Medulla oblongata (tissue), 1 donor: Measurements from ENCODE around the gene MAP2.
A peak's percentile ranks its signal among the peaks of the same experiment; 100 is the strongest.

Source experiments
- DNase-seq: peaks from one replicate; pipeline ENCODE4 v3.0.0-alpha.2; 2015; ENCODE audit errors: extremely low spot score

The MAP2 gene

DNA sequence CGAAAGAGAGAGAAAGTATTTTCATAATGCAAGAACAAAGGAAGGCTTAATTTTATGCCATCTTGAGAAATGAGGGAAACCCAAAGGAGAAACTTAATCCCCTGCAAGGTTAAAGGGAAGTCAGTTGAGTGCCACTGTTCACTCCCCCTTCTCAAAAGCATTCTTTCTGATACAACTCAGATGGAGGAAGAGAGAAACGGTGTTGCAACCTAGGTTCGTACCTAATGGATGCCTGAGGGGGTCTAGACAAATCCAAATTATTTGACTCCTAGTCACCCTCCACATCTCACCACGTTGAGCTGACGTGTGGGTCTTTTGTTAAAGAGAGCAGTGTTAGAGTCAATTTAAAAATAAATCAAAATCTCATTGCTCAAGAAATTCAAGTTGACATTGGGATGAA, 295.2 kb downstream of the MAP2 start:
- DNase-seq = no peak

DNA sequence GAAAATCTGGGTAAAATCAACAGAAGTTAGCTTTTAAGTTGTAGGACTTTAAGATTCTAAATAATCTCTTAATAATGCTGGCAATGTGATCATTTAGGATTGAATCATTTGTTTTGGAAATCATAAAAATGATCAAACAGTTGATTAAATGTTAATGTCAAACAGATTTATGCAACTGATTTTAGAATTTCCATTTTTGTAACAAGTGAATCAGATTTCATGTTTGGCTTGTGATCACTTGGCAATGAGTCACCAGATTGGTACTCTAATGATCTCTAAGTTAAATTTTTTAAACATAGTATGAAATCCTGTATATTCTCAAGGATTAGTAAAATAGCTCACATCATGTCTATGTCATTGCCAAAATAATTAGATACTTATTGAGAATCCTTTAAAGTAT, 297.6 kb downstream of the MAP2 start:
- DNase-seq = no peak

DNA sequence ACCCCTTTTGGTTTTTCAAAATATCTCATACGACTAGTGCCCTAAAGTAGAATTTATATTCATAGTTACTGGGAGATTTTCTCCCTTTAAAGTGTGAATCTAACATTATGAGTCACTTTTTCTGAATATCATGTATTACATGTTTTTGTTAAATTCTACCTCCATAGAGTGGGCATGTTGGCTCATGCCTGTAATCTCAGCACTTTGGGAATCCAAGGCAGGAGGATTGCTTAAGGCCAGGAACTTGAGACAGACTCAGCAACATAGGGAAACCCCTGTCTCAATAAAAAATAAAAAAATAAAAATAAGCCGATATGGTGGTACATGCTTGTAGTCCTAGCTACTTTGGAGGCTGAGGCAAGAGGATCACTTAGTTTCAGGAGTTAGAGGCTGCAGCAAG, 302.5 kb downstream of the MAP2 start:
- DNase-seq = no peak

DNA sequence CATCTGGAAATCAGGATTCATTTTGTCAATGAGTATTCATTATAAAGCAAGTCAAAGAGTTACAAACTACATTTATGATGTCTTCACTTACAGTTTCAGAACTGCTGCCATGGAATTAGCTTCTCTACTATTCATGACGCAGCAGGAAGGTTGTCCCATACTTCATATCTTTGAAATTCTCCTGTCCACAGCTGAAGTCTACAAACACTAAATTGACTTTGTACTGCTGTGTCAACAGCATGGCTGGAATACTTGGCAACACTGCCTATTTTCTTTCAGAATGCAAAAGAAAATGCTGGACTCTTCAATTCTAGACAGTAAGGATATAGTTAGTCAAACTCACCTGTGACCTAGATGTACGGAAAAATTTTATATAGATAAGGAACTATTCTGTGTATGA, 303.2 kb downstream of the MAP2 start:
- DNase-seq = no peak

DNA sequence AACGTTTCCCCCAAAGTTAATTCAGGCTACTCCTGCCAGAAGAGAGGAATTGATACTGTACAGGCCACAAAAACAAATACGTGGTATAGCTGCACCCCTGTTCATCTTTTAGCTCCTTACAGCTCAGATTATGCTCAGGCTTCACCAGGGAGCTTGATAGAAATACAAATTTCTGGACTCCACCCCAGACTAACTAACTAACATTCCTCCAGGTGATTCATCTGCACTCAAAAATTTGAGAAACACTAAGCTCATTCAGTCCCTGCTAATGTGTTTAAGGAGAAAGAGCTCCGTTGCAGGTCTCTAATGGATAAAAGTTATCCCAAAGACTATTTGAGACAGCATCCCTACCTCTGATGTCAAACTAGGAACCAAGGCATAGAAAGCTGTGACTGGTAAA, 311.0 kb downstream of the MAP2 start:
- DNase-seq = no peak

DNA sequence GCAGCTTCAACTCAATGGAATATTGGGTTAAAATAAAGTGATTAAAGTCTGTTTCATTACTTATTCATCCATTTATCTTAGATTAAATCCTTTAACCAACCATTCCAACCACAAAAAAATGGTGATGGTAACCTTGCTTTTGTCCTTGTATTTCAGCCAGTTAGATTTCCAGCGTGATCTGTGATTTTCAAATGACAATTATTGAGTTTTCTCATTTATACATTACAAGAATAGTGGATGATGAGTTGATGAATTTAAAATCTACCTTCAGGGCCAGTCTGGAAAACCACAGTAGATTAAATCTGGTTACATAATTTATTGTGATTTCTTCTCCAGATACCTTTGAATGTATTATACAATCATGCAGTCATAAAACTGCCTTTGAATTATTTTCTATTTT, 318.1 kb downstream of the MAP2 start:
- DNase-seq = no peak

DNA sequence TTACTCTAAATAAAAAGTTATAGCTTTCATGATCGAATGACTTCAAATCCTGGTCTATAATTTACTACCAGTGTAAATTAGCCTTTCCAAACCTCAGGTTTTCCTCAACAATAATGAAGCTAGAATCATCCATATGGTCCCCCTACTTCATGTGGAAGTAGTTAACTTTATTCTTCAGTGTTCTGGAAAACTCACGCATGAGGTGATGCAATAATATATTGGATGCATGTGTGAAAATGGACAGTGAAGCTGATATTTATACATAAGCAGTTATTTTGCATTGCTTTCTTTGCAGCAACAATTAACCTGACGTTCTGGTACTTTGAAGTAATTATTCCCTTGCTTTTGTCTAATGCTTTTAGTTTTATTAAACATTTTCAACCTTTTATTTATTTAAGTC, 329.2 kb downstream of the MAP2 start:
- DNase-seq = no peak

DNA sequence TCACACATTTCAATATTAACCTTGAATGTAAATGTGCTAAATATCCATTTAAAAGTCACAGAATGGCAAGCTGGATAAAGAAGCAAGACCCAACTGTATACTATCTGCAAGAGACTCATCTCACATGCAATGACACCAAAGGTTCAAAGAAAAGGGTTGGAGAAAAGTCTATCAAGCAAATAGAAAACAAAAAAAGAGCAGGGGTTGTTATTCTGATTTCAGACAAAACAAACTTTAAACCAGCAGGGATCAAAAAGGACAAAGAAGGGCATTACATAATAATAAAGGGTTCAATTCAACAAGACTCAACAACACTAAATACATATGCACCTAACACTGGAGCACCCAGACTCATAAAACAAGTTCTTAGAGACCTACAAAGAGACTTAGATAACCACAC, 333.3 kb downstream of the MAP2 start:
- no peak for DNase-seq

DNA sequence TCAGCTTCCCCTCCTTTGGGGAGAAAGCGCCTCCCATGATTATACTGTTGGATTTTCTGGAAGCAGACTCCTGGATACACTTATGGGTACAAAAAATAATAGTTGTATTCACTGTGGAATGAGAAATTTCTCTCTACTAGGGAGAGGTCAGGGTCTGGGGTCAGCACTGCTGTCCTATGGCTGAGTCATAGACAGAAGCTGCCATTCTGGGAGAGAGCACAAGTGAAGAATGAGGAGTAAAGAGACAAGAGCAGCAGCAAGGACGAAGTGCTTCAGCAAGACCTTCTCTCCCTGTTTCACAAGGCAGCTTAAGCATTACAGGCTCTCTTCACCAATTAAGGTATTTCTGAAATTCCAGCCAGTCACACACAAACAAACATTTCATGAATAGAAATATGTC, 337.7 kb downstream of the MAP2 start:
- no peak for DNase-seq

DNA sequence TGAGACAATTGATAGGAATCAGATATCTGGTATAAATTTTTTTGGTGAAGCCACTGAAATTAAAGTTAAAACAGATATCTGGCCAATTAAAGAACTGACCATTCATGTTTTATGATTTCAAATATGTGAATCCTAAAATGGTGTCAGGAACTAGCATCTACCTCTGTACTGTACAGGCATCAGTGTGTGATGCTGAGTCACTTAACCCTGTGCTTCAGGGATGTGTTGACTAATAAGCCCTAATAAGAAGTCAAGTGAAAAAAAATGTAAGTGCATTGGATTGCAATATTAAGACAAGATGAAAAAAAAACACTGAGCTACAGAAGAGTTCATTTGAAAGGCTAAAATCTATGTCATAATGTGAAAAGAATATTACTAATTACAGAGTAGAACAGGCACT, 338.7 kb downstream of the MAP2 start:
- no peak for DNase-seq

DNA sequence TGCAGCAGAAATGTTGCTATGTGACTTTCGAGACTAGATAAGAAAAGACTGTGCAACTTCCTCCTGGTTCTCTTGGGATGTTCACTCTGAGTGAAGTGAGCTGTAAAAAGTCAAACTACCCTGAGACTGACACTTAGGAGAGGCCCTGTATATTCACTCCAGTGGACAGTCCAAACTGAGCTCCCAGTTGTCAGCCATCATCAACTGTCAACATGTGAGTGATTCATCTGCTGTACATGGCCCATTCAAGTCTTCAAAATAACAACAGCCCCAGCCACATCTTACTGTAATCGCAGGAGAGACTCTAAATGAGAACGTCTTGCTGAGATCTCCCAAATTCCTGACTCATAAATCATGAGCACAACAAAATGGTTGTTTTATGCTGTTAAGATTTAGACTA, 339.3 kb downstream of the MAP2 start:
- DNase-seq = no peak

DNA sequence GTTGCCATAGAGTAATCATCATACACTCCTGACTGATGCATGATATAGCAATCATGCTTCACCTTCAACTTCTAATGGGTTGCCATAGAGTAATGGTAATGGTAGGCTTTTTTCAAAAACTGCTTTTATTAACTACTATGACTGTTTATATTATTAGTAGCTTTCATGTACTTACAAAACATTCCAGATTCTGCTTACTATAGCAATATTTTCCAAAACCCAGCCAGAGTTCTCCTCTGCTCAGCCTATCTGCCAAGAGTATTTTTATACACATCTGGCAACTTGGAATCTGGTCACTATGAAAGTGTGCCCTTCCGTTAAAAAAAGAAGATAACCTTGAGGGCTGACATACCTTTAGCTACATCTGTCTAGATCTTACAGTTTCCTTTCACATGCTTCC, 342.8 kb downstream of the MAP2 start:
- no peak for DNase-seq

DNA sequence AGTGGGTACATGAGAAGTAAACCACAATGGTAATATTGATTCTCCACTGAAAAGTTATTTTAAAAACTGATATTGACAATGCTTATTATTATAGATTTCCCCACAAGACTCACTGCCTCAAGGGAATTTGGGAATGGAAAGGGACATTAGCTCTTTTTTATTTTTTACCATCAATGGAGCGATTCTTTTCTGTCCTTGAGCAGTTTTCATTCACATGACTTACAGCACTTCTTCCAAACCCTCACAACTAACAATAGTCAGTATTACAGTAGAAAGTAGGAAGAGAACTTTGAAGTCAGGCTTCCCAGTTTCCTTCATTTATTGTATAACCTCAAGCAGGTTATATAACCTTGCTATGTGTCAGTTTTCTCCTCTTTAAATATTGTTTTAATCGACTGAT, 343.5 kb downstream of the MAP2 start:
- no peak for DNase-seq

DNA sequence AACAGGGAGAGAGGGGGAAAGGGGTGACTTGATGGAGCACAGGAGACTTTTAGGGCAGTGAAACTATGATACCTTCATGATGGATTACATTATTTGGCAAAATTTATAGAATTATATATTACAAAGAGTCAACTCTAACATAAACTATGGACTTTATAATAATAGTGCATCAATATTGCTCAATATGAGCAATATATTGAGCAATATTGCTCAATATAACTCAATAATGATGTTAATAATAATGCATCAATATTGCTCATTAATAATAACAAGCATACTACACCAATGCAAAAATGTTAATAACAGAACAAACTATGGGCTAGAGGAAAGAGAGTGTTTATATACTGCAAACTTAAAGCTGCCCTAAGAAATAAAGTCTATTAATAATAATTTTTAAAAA, 344.7 kb downstream of the MAP2 start:
- DNase-seq = no peak

DNA sequence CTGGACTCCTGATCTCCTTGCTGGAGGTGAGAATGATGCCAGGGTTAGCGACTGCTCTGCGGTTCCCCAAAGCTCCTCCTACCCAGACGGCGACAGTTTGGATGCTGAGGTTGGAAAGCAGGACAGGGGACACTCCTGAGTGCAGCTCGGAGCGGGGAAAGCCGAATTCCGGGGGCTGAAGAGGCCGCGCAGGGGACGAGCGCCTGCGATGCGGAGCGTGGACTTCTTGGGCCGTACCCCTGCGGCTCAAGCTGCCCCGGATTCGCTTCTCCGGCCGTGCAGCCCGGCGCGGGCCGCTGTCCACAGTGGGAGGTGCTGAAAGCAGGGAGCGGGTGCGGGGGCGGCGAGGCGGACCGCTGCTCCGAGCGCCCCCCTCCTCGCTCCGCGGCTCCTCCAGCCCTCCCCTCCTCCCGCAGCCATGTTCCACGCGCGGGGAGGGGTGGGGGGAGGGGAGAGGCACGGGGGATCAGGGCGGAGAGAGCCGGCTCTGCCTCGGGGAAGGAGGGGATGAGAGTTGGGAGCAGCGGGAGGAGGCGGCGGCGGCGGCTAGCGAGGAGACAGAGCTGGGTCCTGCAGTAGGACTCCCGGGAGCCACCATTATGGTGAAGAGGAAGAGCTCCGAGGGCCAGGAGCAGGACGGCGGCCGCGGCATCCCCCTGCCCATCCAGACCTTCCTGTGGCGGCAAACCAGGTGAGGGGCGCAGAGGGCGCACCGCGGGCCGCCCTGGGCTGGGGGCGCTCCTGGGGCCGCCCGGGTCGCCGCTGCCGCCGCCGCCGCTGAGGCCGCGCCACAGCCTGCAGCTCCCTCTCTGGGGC, 347.8 kb downstream of the MAP2 start, which contains the start of gene UNC80:
Gene UNC80, plus strand, starts transcription at position 359 of the 816 bp plus-strand sequence. Its CDS starts 241 bp downstream, at position 600.
- peak; percentile 75 for DNase-seq

DNA sequence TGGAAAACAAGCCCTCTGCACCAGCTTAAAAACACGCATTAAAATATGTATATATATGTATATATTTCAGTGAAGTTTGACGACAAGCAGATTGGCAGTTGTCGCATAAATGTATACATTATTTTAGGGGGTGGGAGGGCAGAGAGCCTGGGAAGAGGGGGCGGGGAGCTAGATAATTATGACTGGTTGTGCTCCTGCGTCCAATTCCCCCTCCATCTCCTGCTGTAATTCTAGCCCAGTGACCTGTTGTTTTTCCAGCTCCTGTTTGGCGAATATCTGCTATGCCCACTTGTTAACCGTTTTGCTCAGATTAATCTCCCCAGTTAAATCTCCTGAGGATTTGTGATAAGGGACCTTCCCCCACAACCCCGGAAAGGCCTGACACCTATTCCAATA, 348.4 kb downstream of the MAP2 start:
- DNase-seq = peak; percentile 6

DNA sequence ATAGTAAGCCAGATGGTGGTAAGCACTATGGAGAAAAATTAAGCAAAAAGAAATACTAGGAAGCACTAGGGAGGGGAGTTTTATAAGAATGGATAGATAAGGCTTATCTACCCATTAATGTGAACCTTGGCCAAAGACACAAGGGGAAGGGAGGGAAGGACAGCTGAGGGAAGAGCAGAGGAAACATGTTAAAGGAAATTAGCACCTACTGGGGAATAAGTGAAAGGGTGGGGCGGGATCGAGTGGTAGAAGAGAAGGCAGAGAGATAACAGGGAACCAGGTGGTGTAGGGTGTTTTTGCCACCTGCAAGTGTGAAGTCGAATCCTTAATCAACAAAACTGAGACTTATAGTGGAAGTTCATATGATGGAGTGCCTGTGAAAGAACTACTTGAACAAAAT, 349.5 kb downstream of the MAP2 start:
- DNase-seq = no peak
